A549 (cell line): ENCODE results near the gene ARL10. TPM values are rescaled to one million over a fixed set of nuclear protein-coding genes. Genes with fewer than 3 reads are reported as not detected.

ENCODE experiments used
- ATAC-seq, 2 experiments: fragments of 200-7000 bp in 1 of 2; fragments of >200 bp in 1 of 2; cut with Nextera tagmentation in 1 of 2; cut with Tn5 transposase in 1 of 2; 3 replicates each; pipeline versions ENCODE4 v1.8.0 to v1.9.1; 2018 to 2020; ENCODE audit warnings: mild to moderate bottlenecking in 1 of 2, moderate library complexity in 1 of 2
- CTCF ChIA-PET: fragments of 300-600 bp; sonication (Branson Sonifier 250); formaldehyde crosslinking; extraction: SDS; loops from one replicate; lab custom pipeline; 2021; ENCODE audit warnings: antibody characterized with exemption, inconsistent platforms; lab: Yijun Ruan, JAX
- POLR2A ChIA-PET: fragments of 350-600 bp; formaldehyde crosslinking; extraction: SDS; loops from one replicate; lab custom pipeline; 2021; ENCODE audit warnings: antibody characterized with exemption, inconsistent platforms; lab: Yijun Ruan, JAX
- DNase-seq, 2 experiments: peaks; one replicate each; pipeline versions ENCODE4 v3.0.0 to v3.0.0-alpha.2; 2011 to 2016; ENCODE audit warnings: low read depth in 1 of 2, low spot score in 1 of 2
- FAIRE-seq: peaks from 2 replicates; lab custom pipeline; 2011; peaks lifted over from hg19 to GRCh38; lab: Jason Lieb, UNC
- H3K27ac ChIP-seq, 2 experiments: fragments of >200 bp; sonication (Bioruptor Twin); formaldehyde crosslinking; 3 replicates each; pipeline ENCODE4 v1.5.1; 2016 to 2017
- H3K4me1 ChIP-seq: fragments of >200 bp; sonication (Bioruptor Twin); formaldehyde crosslinking; 3 replicates; pipeline ENCODE4 v1.6.1; 2016
- H3K4me2 ChIP-seq: fragments of >200 bp; sonication (Bioruptor Twin); formaldehyde crosslinking; 3 replicates; pipeline ENCODE4 v1.6.1; 2016
- H3K4me3 ChIP-seq: fragments of >200 bp; sonication (Bioruptor Twin); formaldehyde crosslinking; 3 replicates; pipeline ENCODE4 v1.5.1; 2016
- H3K9me3 ChIP-seq: fragments of >200 bp; sonication (Bioruptor Twin); formaldehyde crosslinking; 3 replicates; pipeline ENCODE4 v1.6.1; 2016
- CBX8 ChIP-seq: fragments of 200-600 bp; sonication (generic); IDR thresholded peaks from 2 replicates; pipeline ENCODE4 v1.6.1; 2016
- CHD2 ChIP-seq: fragments of 150-350 bp; IDR thresholded peaks from 2 replicates; pipeline ENCODE4 v1.6.1; 2014; ENCODE audit warnings: low read length; ENCODE audit not compliant: partially characterized antibody
- CTCF ChIP-seq: fragments of >200 bp; sonication (Bioruptor Twin); formaldehyde crosslinking; IDR thresholded peaks from 3 replicates; pipeline ENCODE4 v1.5.1; 2016
- EHF ChIP-seq: fragments of 250-450 bp; sonication (Bioruptor Pico); IDR thresholded peaks from 2 replicates; pipeline ENCODE4 v1.5.0; 2020; ENCODE audit warnings: mild to moderate bottlenecking
- EHMT2 ChIP-seq: fragments of 200-600 bp; sonication (generic); IDR thresholded peaks from 2 replicates; pipeline ENCODE4 v1.6.1; 2016; ENCODE audit warnings: antibody characterized with exemption, low read depth, mild to moderate bottlenecking, moderate library complexity
- ESRRA ChIP-seq: fragments of 150-350 bp; IDR thresholded peaks from 2 replicates; pipeline ENCODE4 v1.6.1; 2014; ENCODE audit warnings: mild to moderate bottlenecking, low read length, borderline replicate concordance
- HDAC2 ChIP-seq: fragments of 200-600 bp; sonication (generic); IDR thresholded peaks from 2 replicates; pipeline ENCODE4 v1.6.1; 2016
- HOXB13 ChIP-seq: fragments of 250-450 bp; sonication (Bioruptor Pico); IDR thresholded peaks from 2 replicates; pipeline ENCODE4 v1.5.0; 2020; ENCODE audit warnings: low read depth, mild to moderate bottlenecking, moderate library complexity
- JUN ChIP-seq, 2 experiments: fragments of >200 bp; sonication (Bioruptor Twin); formaldehyde crosslinking; IDR thresholded peaks; 2 replicates in 1 of 2; 3 replicates in 1 of 2; pipeline ENCODE4 v1.6.1; 2016 to 2017
- JUNB ChIP-seq: fragments of >200 bp; sonication (Bioruptor Twin); formaldehyde crosslinking; IDR thresholded peaks from 2 replicates; pipeline ENCODE4 v1.6.1; 2016
- KDM1A ChIP-seq: fragments of 200-600 bp; sonication (generic); IDR thresholded peaks from 2 replicates; pipeline ENCODE4 v1.6.1; 2016; ENCODE audit warnings: low read depth, mild to moderate bottlenecking
- KDM5A ChIP-seq: fragments of 200-600 bp; sonication (generic); IDR thresholded peaks from 2 replicates; pipeline ENCODE4 v1.6.1; 2016; ENCODE audit warnings: antibody characterized with exemption, mild to moderate bottlenecking
- MAX ChIP-seq: IDR thresholded peaks from 2 replicates; pipeline ENCODE4 v1.6.1; 2012
- MAZ ChIP-seq: fragments of 150-350 bp; IDR thresholded peaks from 2 replicates; pipeline ENCODE4 v1.6.1; 2014; ENCODE audit warnings: antibody characterized with exemption, low read depth, low read length, borderline replicate concordance
- NR3C1 ChIP-seq: fragments of >200 bp; sonication (Bioruptor Twin); formaldehyde crosslinking; IDR thresholded peaks from 3 replicates; pipeline ENCODE4 v1.6.1; 2017
- PHF8 ChIP-seq: fragments of 200-600 bp; sonication (generic); IDR thresholded peaks from 2 replicates; pipeline ENCODE4 v1.6.1; 2016; ENCODE audit warnings: low read depth, mild to moderate bottlenecking, antibody characterized with exemption, moderate library complexity, borderline replicate concordance
- POLR2AphosphoS2 ChIP-seq: conservative IDR thresholded peaks from 2 replicates; pipeline ENCODE4 v1.6.1; 2012; ENCODE audit warnings: low read length, improper control_type of control experiment, inconsistent platforms
- RCOR1 ChIP-seq: fragments of 150-350 bp; IDR thresholded peaks from 2 replicates; pipeline ENCODE4 v1.6.1; 2014; ENCODE audit warnings: antibody characterized with exemption, low read length, low read depth
- SMC3 ChIP-seq: fragments of >200 bp; sonication (Bioruptor Twin); formaldehyde crosslinking; IDR thresholded peaks from 3 replicates; pipeline ENCODE4 v1.6.1; 2018; ENCODE audit warnings: inconsistent platforms
- SREBF2 ChIP-seq: fragments of 450-650 bp; IDR thresholded peaks from 2 replicates; pipeline ENCODE4 v1.6.1; 2014; ENCODE audit warnings: mild to moderate bottlenecking, moderate library complexity
- TFCP2L1 ChIP-seq: fragments of 250-450 bp; sonication (Bioruptor Pico); IDR thresholded peaks from 2 replicates; pipeline ENCODE4 v1.5.0; 2021; ENCODE audit warnings: mild to moderate bottlenecking
- USF2 ChIP-seq: fragments of 450-650 bp; IDR thresholded peaks from 2 replicates; pipeline ENCODE4 v1.6.1; 2014; ENCODE audit warnings: antibody characterized with exemption
- ZC3H11A ChIP-seq: fragments of 450-650 bp; IDR thresholded peaks from 2 replicates; pipeline ENCODE4 v1.6.1; 2014; ENCODE audit warnings: antibody characterized with exemption, mild to moderate bottlenecking
- ZSCAN20 ChIP-seq: fragments of 250-450 bp; sonication (Bioruptor Pico); IDR thresholded peaks from 2 replicates; pipeline ENCODE4 v1.8.0; 2022; ENCODE audit warnings: mild to moderate bottlenecking, moderate library complexity
- WGBS: methylation state at CpG from one replicate; pipeline ENCODE4 v1.1.6; 2017; ENCODE audit errors: missing lambda C conversion rate; 5-methylcytosine and 5-hydroxymethylcytosine counted together
- polyA plus RNA-seq, 4 experiments: library from polyadenylated mRNA; depleted of rRNA in 3 of 4; stranded (reverse); fragments of >200 nt; fragmentation: RNase III in 1 of 4; extraction: RNeasy Plus Mini Kit Qiagen cat#74134 plus additional on column Dnase treatment in 1 of 4; gene quantifications; 2 replicates in 3 of 4; 3 replicates in 1 of 4; pipeline ENCODE4 v1.2.3, GENCODE V29; 2011 to 2017

Gene ARL10
- polyA plus RNA-seq, 2 of the 4 experiments (the other 2 are of a cell fraction): 0.15 to 0.21 TPM

- no peaks in the 10 kb centered on the region for H3K9me3 ChIP-seq
- FAIRE-seq: no peak
- POLR2A ChIA-PET: no interaction called here
- no peak for DNase-seq
- no peak overlapping the region for H3K27ac ChIP-seq
- TF ChIP-seq EHMT2 (no peak), MAZ (no peak), HOXB13 (no peak), HDAC2 (no peak), JUNB (no peak), TFCP2L1 (CRISPR knock-in tag) (no peak), CBX8 (no peak), CTCF (no peak), ZSCAN20 (CRISPR knock-in tag) (no peak), NR3C1 (no peak), USF2 (no peak), EHF (no peak), PHF8 (no peak), MAX (no peak), KDM5A (no peak), CHD2 (no peak), ESRRA (no peak), POLR2AphosphoS2 (no peak)
- TF ChIP-seq, all 56 proteins: peak for 0
- 94% methylated on average over 5 of the region's 5 CpGs for WGBS
- no peak; a peak in 1 of 6 replicates for ATAC-seq
- H3K4me1 ChIP-seq: no peaks in the 10 kb centered on the region
- no peak overlapping the region for H3K4me2 ChIP-seq
- CTCF ChIA-PET: interaction anchor here (1.2 kb wide), 1 partner anchor 10 kb away, joined by 4 read pairs; no protein-coding TSS in a partner anchor
- no peak overlapping the region for H3K4me3 ChIP-seq
Measured at GRCh38 chr5:176352116-176352878, 13.0 kb upstream of the ARL10 start.

- no peaks in the 10 kb centered on the region for H3K4me1 ChIP-seq
- CTCF ChIA-PET: interaction anchor here (1.2 kb wide), 1 partner anchor 8 kb away, joined by 3 read pairs; the partner anchor contains the start of gene KIAA1191
- no peak overlapping the region for H3K4me3 ChIP-seq
- no peaks in the 10 kb centered on the region for H3K9me3 ChIP-seq
- POLR2A ChIA-PET: no interaction called here
- H3K4me2 ChIP-seq: no peak overlapping the region
- TF ChIP-seq EHF: no peak
- TF ChIP-seq ZSCAN20 (CRISPR knock-in tag): no peak
- TF ChIP-seq RCOR1: no peak
- TF ChIP-seq SREBF2: no peak
- TF ChIP-seq HOXB13: no peak
- TF ChIP-seq KDM1A: no peak
- no peak for TF ChIP-seq EHMT2
- no peak for TF ChIP-seq USF2
- TF ChIP-seq JUN (IDR thresholded peaks at IDR 0.05): no peak
- TF ChIP-seq ESRRA: no peak
- no peak for TF ChIP-seq SMC3
- no peak for TF ChIP-seq MAX
- TF ChIP-seq MAZ: no peak
- no peak for TF ChIP-seq ZC3H11A
- 96% methylated on average over 4 of the region's 4 CpGs for WGBS
- no peak for DNase-seq
- no peak for ATAC-seq
- no peak overlapping the region for H3K27ac ChIP-seq
- no peak for FAIRE-seq
Measured at GRCh38 chr5:176353533-176353932, 11.8 kb upstream of the ARL10 start.
